Neutrophil (primary cell): Measurements from ENCODE around the gene KLHL12.
"Not testable (repeated sequence)": the region's sequence is repeated elsewhere in the genome, so short reads cannot be mapped to it uniquely, and the experiment has no call there.

Experiments
- H3K27ac ChIP-seq: fragments of 200-600 bp; sonication (generic); 2 replicates; pipeline ENCODE4 v1.5.1; 2016; ENCODE audit warnings: mild to moderate bottlenecking, moderate library complexity
- H3K27me3 ChIP-seq: fragments of 200-600 bp; sonication (generic); 2 replicates; pipeline ENCODE4 v1.6.0; 2016; ENCODE audit warnings: mild to moderate bottlenecking
- H3K36me3 ChIP-seq: fragments of 200-600 bp; sonication (generic); 2 replicates; pipeline ENCODE4 v1.5.1; 2017
- H3K4me1 ChIP-seq, 2 experiments: fragments of 200-600 bp in 1 of 2; sonication (generic) in 1 of 2; 1 replicate in 1 of 2; 2 replicates in 1 of 2; pipeline versions ENCODE4 v1.5.1 to v1.6.1; 2013 to 2016; ENCODE audit warnings: low read depth in 1 of 2, low read length in 1 of 2, mild to moderate bottlenecking in 1 of 2, moderate library complexity in 1 of 2; ENCODE audit not compliant: control insufficient read depth in 1 of 2, insufficient read depth in 1 of 2
- H3K4me3 ChIP-seq, 2 experiments: fragments of 200-600 bp in 1 of 2; sonication (generic) in 1 of 2; 1 replicate in 1 of 2; 2 replicates in 1 of 2; pipeline ENCODE4 v1.5.1; 2013 to 2016; ENCODE audit warnings: low read depth in 1 of 2, low read length in 1 of 2, mild to moderate bottlenecking in 1 of 2, moderate library complexity in 1 of 2
- H3K9me3 ChIP-seq: fragments of 200-600 bp; sonication (generic); 2 replicates; pipeline ENCODE4 v1.5.1; 2016
- CTCF ChIP-seq: fragments of 200-600 bp; sonication (generic); IDR thresholded peaks from 2 replicates; pipeline ENCODE4 v1.5.1; 2016; ENCODE audit warnings: antibody characterized with exemption

The KLHL12 gene

GRCh38 chr1:202938287-202938925 is 11.4 kb upstream of the KLHL12 start:
- Histone ChIP-seq H3K27ac (no peak overlapping the region), H3K27me3 (no peaks in the 10 kb centered on the region), H3K36me3 (peaks cover 45% of the 10 kb centered on the region), H3K9me3 (no peaks in the 10 kb centered on the region), H3K4me3 (no peak overlapping the region), H3K4me1 (no peaks in the 10 kb centered on the region)
- TF ChIP-seq CTCF: no peak

GRCh38 chr1:202936409-202936808 is 9.4 kb upstream of the KLHL12 start:
- not testable (repeated sequence) for H3K4me1 ChIP-seq, H3K4me3 ChIP-seq, H3K27ac ChIP-seq, H3K9me3 ChIP-seq, H3K27me3 ChIP-seq
- H3K36me3 ChIP-seq: peaks cover 26% of the 10 kb centered on the region

GRCh38 chr1:202935844-202936243 is 8.8 kb upstream of the KLHL12 start:
- TF ChIP-seq CTCF: no peak
- H3K4me3 ChIP-seq: no peak overlapping the region
- H3K27ac ChIP-seq: no peak overlapping the region
- peaks cover 20% of the 10 kb centered on the region for H3K36me3 ChIP-seq
- no peaks in the 10 kb centered on the region for H3K4me1 ChIP-seq
- H3K27me3 ChIP-seq: peaks cover 12% of the 10 kb centered on the region
- no peaks in the 10 kb centered on the region for H3K9me3 ChIP-seq

- no peak overlapping the region for H3K27ac ChIP-seq
- peaks cover 19% of the 10 kb centered on the region for H3K27me3 ChIP-seq
- no peaks in the 10 kb centered on the region for H3K4me1 ChIP-seq
- peaks cover 9% of the 10 kb centered on the region for H3K36me3 ChIP-seq
- H3K9me3 ChIP-seq: no peaks in the 10 kb centered on the region
- no peak overlapping the region for H3K4me3 ChIP-seq
- TF ChIP-seq CTCF: no peak
These were observed 7.7 kb upstream of the KLHL12 start for GRCh38 chr1:202934755-202935154.

GRCh38 chr1:202932476-202932875 is 5.4 kb upstream of the KLHL12 start:
- peaks cover 19% of the 10 kb centered on the region for H3K27me3 ChIP-seq
- no peak for TF ChIP-seq CTCF
- peaks cover 0 to 3% of the 10 kb centered on the region in 2 experiments for H3K4me1 ChIP-seq

GRCh38 chr1:202923533-202923932 is 3.5 kb downstream of the KLHL12 start:
- H3K27ac ChIP-seq: no peak overlapping the region
- no peaks in the 10 kb centered on the region for H3K27me3 ChIP-seq
- no peak for TF ChIP-seq CTCF
- no peaks in the 10 kb centered on the region for H3K9me3 ChIP-seq
- no peak overlapping the region for H3K4me3 ChIP-seq
- H3K4me1 ChIP-seq: peaks cover 7 to 11% of the 10 kb centered on the region in 2 experiments
- peaks cover 23% of the 10 kb centered on the region for H3K36me3 ChIP-seq

More at GRCh38 chr1:202932476-202932875, 5.4 kb upstream of the KLHL12 start:
- no peaks in the 10 kb centered on the region for H3K9me3 ChIP-seq
- H3K27ac ChIP-seq: no peak overlapping the region
- H3K4me3 ChIP-seq: no peak overlapping the region
- H3K36me3 ChIP-seq: no peaks in the 10 kb centered on the region
